NCI-H2081 (cell line): ENCODE results near the gene GPR176.

Experiments
- DNase-seq, 2 experiments: peaks; one replicate each; lab custom pipeline; 2025; lab: John Stamatoyannopoulos, UW

Gene GPR176

GRCh38 chr15:39783244-39783820, 136.7 kb downstream of the GPR176 start:
- no peak for DNase-seq

- peak; percentile 88 to 93 for DNase-seq
Measured at GRCh38 chr15:39782441-39783138, 137.5 kb downstream of the GPR176 start, which contains the start of gene FSIP1. Gene FSIP1 (minus strand): TSS chr15:39782841. CDS start chr15:39776524, 6,317 bp downstream.

DNA sequence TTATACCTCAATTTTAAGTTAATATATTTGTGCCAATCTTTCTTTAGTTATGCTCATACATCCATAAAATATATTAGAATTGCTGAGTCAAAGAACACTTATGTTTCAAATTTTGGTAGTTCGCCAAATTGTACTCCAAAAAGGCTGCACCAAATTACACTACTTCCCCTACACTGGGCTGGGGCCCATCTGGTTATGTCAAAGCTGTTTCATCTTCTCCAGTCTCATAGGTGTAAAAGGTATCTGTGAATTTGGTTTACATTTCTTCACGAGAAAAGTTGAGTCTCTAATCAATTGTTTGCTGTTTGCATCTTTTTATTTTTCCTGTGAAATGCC, 138.1 kb downstream of the GPR176 start:
- no peak for DNase-seq

DNA sequence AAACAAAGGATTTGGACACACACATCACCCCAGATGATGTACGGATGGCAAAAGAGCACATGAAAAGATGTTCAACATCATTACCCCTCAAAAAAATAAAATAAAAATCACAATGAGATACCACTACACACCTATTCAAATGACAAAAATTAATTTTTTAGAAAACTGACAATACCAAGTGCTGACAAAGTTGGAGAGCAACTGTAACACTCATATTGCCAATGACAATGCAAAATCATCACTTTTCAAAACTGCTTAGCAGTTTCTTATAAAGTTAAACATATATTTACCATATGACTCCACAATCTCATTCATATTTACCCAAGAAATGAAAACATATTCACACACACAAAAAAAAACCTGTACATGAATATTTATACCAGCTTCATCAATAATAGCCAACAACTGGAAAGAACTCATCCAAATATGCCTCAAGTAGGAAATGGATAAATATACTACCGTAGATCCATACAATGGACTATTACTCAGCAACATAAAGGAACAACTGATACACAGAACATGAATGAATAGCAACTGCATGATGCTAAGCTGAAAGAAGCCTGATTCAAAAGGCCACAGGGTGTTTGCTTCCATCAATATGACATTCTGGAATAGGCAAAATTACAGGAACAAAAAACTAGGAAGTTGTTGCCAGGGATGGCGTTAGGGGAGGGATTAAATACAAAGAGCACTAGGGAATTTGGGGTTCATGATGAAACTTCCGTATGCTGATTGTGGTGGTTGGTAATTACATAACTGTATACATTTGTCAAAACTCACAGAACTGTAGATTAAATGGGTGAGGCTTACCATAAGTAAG, 138.7 kb downstream of the GPR176 start:
- DNase-seq = no peak

GRCh38 chr15:39778021-39778420, 142.0 kb downstream of the GPR176 start:
- no peak for DNase-seq

- DNase-seq = no peak
Measured at GRCh38 chr15:39777496-39777895, 142.6 kb downstream of the GPR176 start.

- DNase-seq = no peak
Measured at GRCh38 chr15:39776068-39776467, 144.0 kb downstream of the GPR176 start.

- DNase-seq = no peak
Measured at GRCh38 chr15:39774688-39775267, 145.3 kb downstream of the GPR176 start.

DNA sequence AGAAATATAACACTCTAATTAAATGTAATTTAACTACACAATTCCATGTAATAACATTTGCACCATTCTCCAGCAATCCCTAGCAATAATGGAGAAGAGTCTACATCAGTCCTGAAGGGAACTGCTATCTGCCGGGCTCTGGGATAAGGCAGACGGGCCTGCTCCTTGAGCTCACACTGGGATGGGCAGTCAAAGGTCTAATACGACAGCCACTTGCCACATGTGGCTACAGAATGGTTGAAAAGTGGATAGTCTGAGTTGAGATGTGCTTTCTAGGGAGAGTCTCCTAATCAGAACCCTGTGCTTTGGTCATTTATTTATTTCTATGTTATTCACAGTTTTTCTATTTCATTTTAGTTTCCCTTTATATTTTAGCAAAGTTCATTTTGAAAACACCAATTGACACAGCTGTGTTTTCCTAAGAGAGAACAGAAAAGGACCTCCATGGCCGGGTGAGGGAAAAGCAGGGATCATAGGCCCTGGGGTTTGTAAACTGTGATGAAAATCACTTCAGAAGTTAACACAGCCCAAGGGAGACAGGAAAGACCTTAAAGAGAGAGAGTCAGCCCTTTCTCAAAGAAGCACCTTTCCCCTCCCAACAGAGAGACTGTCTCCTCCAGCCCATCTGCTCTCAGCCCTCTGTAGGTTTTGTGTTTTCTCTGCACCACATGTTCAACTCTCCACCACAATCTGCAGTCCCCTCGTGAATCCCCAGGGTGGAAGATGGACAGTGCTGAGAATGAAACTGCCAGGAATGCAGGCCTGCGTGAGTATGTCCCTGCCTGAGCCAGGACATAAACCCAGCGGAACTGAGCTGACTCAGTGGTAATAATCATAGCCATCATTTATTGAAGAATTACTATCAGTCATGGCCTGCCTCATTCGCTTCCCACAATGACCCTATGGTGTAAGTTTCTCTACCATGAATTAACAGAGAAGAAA, 149.0 kb downstream of the GPR176 start:
- DNase-seq = no peak

GRCh38 chr15:39767921-39768320, 152.1 kb downstream of the GPR176 start:
- no peak for DNase-seq

GRCh38 chr15:39761006-39761405, 159.1 kb downstream of the GPR176 start:
- no peak for DNase-seq

GRCh38 chr15:39756806-39757522, 163.1 kb downstream of the GPR176 start:
- peak; percentile 28 to 35 for DNase-seq

DNA sequence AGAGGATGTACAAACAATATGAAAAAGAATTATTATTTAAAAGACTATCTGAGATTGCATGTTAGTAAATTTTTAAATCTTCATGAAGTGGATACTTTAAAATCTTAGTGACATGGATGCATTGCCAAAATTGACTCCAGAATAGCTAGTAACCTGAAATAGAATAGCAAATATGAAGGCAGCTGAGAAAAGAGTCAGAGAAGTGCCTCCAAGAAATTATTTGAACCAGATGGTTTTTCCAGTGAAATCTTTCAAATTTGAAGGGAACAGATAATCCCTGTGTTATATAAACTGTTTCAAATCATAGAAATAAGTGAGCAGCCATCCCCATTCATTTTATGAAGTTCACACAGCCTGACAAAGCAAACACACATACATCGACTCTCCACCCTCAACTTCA, 167.1 kb downstream of the GPR176 start:
- DNase-seq = no peak

GRCh38 chr15:39752246-39752645, 167.8 kb downstream of the GPR176 start:
- no peak for DNase-seq
